A673 (cell line): ENCODE measurements around the gene CFAP61. TPM values are rescaled to one million over a fixed set of nuclear protein-coding genes. Genes with fewer than 3 reads are reported as not detected.
A peak's percentile ranks its signal among the peaks of the same experiment; 100 is the strongest.

ENCODE experiments used
- BruUV-seq: library from RNA; stranded (reverse); fragments of 400-500 nt; replicated peaks from 2 replicates; lab custom pipeline; 2021; lab: Mats Ljungman, UMichigan
- CTCF ChIA-PET: fragments of 300-600 bp; sonication (Branson Sonifier 250); formaldehyde crosslinking; loops from one replicate; lab custom pipeline; 2022; ENCODE audit warnings: antibody characterized with exemption; lab: Charles Lee
- POLR2A ChIA-PET: fragments of 300-600 bp; sonication (Branson Sonifier 250); formaldehyde crosslinking; loops from one replicate; lab custom pipeline; 2022; ENCODE audit warnings: antibody characterized with exemption; ENCODE audit not compliant: low non-redundant PET; lab: Charles Lee
- DNase-seq: peaks from one replicate; pipeline ENCODE4 v3.0.0-alpha.2; 2015; ENCODE audit warnings: low spot score
- H3K27ac ChIP-seq: fragments of 200-600 bp; sonication (generic); 2 replicates; pipeline ENCODE4 v1.5.1; 2016; ENCODE audit warnings: mixed run types, low read depth, mild to moderate bottlenecking, mixed read lengths, antibody characterized with exemption, low read length; ENCODE audit not compliant: poor library complexity, severe bottlenecking
- H3K27me3 ChIP-seq: fragments of 200-600 bp; sonication (generic); replicated peaks from 2 replicates; pipeline ENCODE4 v1.6.1; 2017; ENCODE audit warnings: mixed run types, low read depth, mild to moderate bottlenecking, mixed read lengths, antibody characterized with exemption, low read length; ENCODE audit not compliant: insufficient read depth, poor library complexity
- H3K36me3 ChIP-seq: fragments of 200-600 bp; sonication (generic); 2 replicates; pipeline ENCODE4 v1.6.1; 2016; ENCODE audit warnings: mixed run types, mild to moderate bottlenecking, mixed read lengths, antibody characterized with exemption, low read length; ENCODE audit not compliant: insufficient read depth, poor library complexity, severe bottlenecking
- H3K4me1 ChIP-seq: fragments of 200-600 bp; sonication (generic); 2 replicates; pipeline ENCODE4 v1.6.1; 2017; ENCODE audit warnings: mixed run types, mild to moderate bottlenecking, mixed read lengths, antibody characterized with exemption, low read length; ENCODE audit not compliant: insufficient read depth, poor library complexity, severe bottlenecking
- H3K4me3 ChIP-seq: fragments of 200-600 bp; sonication (generic); 2 replicates; pipeline ENCODE4 v1.5.1; 2016; ENCODE audit warnings: low read depth, mixed run types, mild to moderate bottlenecking, mixed read lengths, low read length; ENCODE audit not compliant: poor library complexity, severe bottlenecking
- H3K9me3 ChIP-seq: fragments of 200-600 bp; sonication (generic); 2 replicates; pipeline ENCODE4 v1.6.1; 2016; ENCODE audit warnings: mixed run types, low read depth, mild to moderate bottlenecking, mixed read lengths, antibody characterized with exemption, low read length; ENCODE audit not compliant: poor library complexity, severe bottlenecking
- EZH2 ChIP-seq: fragments of 200-600 bp; sonication (generic); IDR thresholded peaks from 2 replicates; pipeline ENCODE4 v1.6.1; 2017; ENCODE audit warnings: borderline replicate concordance, low read depth, mild to moderate bottlenecking, mixed read lengths, antibody characterized with exemption, low read length; ENCODE audit not compliant: poor library complexity, severe bottlenecking
- intact Hi-C: fragments of 100-400 bp; cut with micrococcal nuclease; formaldehyde crosslinking; loops from one replicate; pipeline ENCODE4 v1.10.0; 2022; ENCODE audit not compliant: unreplicated experiment
- total RNA-seq: library from RNA; stranded (reverse); gene quantifications from 2 replicates; pipeline ENCODE4 v1.2.3, GENCODE V29; 2021
- TF ChIP-seq, protein P1 (sequence below): fragments of 300-800, 200-600 bp; sonication (generic); conservative IDR thresholded peaks from 2 replicates; pipeline ENCODE4 v1.5.1; 2017; ENCODE audit warnings: low read depth, mild to moderate bottlenecking, antibody characterized with exemption, low read length, moderate library complexity, mixed read lengths

The CFAP61 gene
- total RNA-seq, 1 experiment from 2014 or later, result not detected

DNA sequence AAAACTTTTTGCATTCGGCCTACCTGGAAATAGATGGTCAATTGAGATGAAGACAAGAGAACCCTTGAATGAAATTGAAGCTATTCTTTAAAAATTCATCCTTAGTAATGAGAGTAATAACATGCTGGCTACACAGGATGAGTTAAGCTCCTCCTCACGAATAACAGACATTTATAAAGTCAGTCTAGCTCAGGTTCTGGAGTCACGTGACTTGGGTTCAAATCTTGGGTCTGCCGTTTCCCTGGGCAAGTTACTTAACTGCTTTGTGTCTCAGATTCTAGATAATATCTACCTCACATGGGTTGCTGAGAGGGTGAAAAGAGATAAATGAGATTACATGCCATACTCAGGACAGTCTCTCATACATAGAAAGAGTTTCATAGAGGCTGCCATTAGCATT lies 214.2 kb downstream of the CFAP61 start:
- BruUV-seq, result no TSS peak
- Histone ChIP-seq H3K9me3 (no peaks in the 10 kb centered on the region), H3K4me1 (no peaks in the 10 kb centered on the region), H3K27ac (no peak overlapping the region), H3K4me3 (no peak overlapping the region), H3K27me3 (peaks cover 4% of the 10 kb centered on the region), H3K36me3 (no peaks in the 10 kb centered on the region)
- no peak for DNase-seq
- POLR2A ChIA-PET, result no interaction called here
- intact Hi-C loops, result no loop called here
- CTCF ChIA-PET, result no interaction called here
- TF ChIP-seq EZH2, result no peak
- TF ChIP-seq, protein P1, sequence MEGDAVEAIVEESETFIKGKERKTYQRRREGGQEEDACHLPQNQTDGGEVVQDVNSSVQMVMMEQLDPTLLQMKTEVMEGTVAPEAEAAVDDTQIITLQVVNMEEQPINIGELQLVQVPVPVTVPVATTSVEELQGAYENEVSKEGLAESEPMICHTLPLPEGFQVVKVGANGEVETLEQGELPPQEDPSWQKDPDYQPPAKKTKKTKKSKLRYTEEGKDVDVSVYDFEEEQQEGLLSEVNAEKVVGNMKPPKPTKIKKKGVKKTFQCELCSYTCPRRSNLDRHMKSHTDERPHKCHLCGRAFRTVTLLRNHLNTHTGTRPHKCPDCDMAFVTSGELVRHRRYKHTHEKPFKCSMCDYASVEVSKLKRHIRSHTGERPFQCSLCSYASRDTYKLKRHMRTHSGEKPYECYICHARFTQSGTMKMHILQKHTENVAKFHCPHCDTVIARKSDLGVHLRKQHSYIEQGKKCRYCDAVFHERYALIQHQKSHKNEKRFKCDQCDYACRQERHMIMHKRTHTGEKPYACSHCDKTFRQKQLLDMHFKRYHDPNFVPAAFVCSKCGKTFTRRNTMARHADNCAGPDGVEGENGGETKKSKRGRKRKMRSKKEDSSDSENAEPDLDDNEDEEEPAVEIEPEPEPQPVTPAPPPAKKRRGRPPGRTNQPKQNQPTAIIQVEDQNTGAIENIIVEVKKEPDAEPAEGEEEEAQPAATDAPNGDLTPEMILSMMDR, result no peak

GRCh38 chr20:20267685-20268370 lies 215.5 kb downstream of the CFAP61 start:
- no peak for TF ChIP-seq EZH2
- TF ChIP-seq, protein P1, result no peak
- H3K9me3 ChIP-seq, result no peaks in the 10 kb centered on the region
- no TSS peak for BruUV-seq
- H3K27ac ChIP-seq, result no peak overlapping the region
- H3K4me3 ChIP-seq, result no peak overlapping the region
- ChIA-PET CTCF (no interaction called here), POLR2A (interaction anchor here (0.7 kb wide), 1 partner anchor 56 kb away, joined by 6 read pairs; no protein-coding TSS in a partner anchor)
- DNase-seq, result peak; percentile 20
- no peaks in the 10 kb centered on the region for H3K4me1 ChIP-seq
- no peaks in the 10 kb centered on the region for H3K36me3 ChIP-seq
- H3K27me3 ChIP-seq, result no peaks in the 10 kb centered on the region
- intact Hi-C loops, result no loop called here

- DNase-seq, result no peak
- no peak overlapping the region for H3K27ac ChIP-seq
- peaks cover 13% of the 10 kb centered on the region for H3K27me3 ChIP-seq
- no peaks in the 10 kb centered on the region for H3K4me1 ChIP-seq
- no TSS peak for BruUV-seq
- ChIA-PET POLR2A (no interaction called here), CTCF (no interaction called here)
- H3K4me3 ChIP-seq, result no peak overlapping the region
- no peaks in the 10 kb centered on the region for H3K9me3 ChIP-seq
- intact Hi-C loops, result no loop called here
- H3K36me3 ChIP-seq, result no peaks in the 10 kb centered on the region
- TF ChIP-seq, protein P1, result no peak
- no peak for TF ChIP-seq EZH2
These were observed 218.9 kb downstream of the CFAP61 start for GRCh38 chr20:20271271-20271670.
